NCI-H2107 (cell line): ENCODE results near the gene UBQLN4.
"Not testable (repeated sequence)": the region's sequence is repeated elsewhere in the genome, so short reads cannot be mapped to it uniquely, and the experiment has no call there.

Experiments used
- DNase-seq: peaks from one replicate; lab custom pipeline; 2025; lab: John Stamatoyannopoulos, UW

Gene UBQLN4

GRCh38 chr1:156060937-156061636 is 7.5 kb upstream of the UBQLN4 start, which contains the start of gene RAB25:
Gene RAB25, plus strand, starts transcription at chr1:156061160. Its CDS starts 241 bp downstream, at chr1:156061401.
- DNase-seq: peak; percentile 67

- DNase-seq: no peak
These were observed 2.8 kb upstream of the UBQLN4 start for GRCh38 chr1:156056326-156056849.

- no peak for DNase-seq
These were observed 1.9 kb upstream of the UBQLN4 start for GRCh38 chr1:156055281-156056048.

GRCh38 chr1:156054500-156055280 is 1.1 kb upstream of the UBQLN4 start, which contains the start of gene LAMTOR2:
Gene LAMTOR2, plus strand, starts transcription at chr1:156054782. Its CDS starts 108 bp downstream, at chr1:156054890.
- peak; percentile 96 for DNase-seq

GRCh38 chr1:156052862-156053767 is 483 bp downstream of the UBQLN4 start:
- DNase-seq: no peak

GRCh38 chr1:156051011-156051725 is 2.4 kb downstream of the UBQLN4 start:
- DNase-seq: no peak

- no peak for DNase-seq
These were observed 3.2 kb downstream of the UBQLN4 start for GRCh38 chr1:156050376-156050775.

GRCh38 chr1:156048663-156049258 is 4.8 kb downstream of the UBQLN4 start:
- DNase-seq: no peak

- no peak for DNase-seq
These were observed 8.5 kb downstream of the UBQLN4 start for GRCh38 chr1:156045076-156045475.

- DNase-seq: no peak
These were observed 10.8 kb downstream of the UBQLN4 start for GRCh38 chr1:156042828-156043227.

GRCh38 chr1:156034991-156035390 is 18.6 kb downstream of the UBQLN4 start:
- not testable (repeated sequence) for DNase-seq

GRCh38 chr1:156033011-156033410 is 20.6 kb downstream of the UBQLN4 start:
- no peak for DNase-seq

- DNase-seq: no peak
These were observed 27.0 kb downstream of the UBQLN4 start for GRCh38 chr1:156026588-156026987.

GRCh38 chr1:156025876-156026275 is 27.7 kb downstream of the UBQLN4 start:
- no peak for DNase-seq

GRCh38 chr1:156024801-156025200 is 28.8 kb downstream of the UBQLN4 start:
- no peak for DNase-seq

- no peak for DNase-seq
These were observed 31.6 kb downstream of the UBQLN4 start for GRCh38 chr1:156021954-156022353.

GRCh38 chr1:156021093-156021428 is 32.5 kb downstream of the UBQLN4 start:
- DNase-seq: no peak

GRCh38 chr1:156020293-156021092 is 33.1 kb downstream of the UBQLN4 start, which contains the start of gene SSR2:
Gene SSR2, minus strand, starts transcription at chr1:156020951. Its CDS starts 784 bp downstream, at chr1:156020167.
- peak; percentile 93 for DNase-seq

GRCh38 chr1:156019946-156020292 is 33.7 kb downstream of the UBQLN4 start:
- DNase-seq: no peak
